ENCODE results near the gene ACP5. TPM values are rescaled to one million over a fixed set of nuclear protein-coding genes. Genes with fewer than 3 reads are reported as not detected.

Gene ACP5
- total and polyA plus RNA-seq, 2 of the 8 experiments (the other 6 are each of a cell fraction or from before 2014, with no cell fraction given) = 9.0 to 14.3 TPM

GRCh38 chr19:11563532-11563931, 13.9 kb downstream of the ACP5 start (continued):
- no peak for TF ChIP-seq EZH2 (IDR thresholded peaks at IDR 0.05; ENCODE audit: low read depth, low read length, severe bottlenecking)
- no peak for TF ChIP-seq POU5F1 (IDR thresholded peaks at IDR 0.05; ENCODE audit: low read depth, low read length)
- TF ChIP-seq CBX8 (IDR thresholded peaks at IDR 0.05; ENCODE audit: borderline replicate concordance, low read depth, low read length) = no peak

Measured in H1 (cell line).